Myometrial cell (primary cell): Measurements from ENCODE around the gene RBBP8. TPM values are rescaled to one million over a fixed set of nuclear protein-coding genes. Genes with fewer than 3 reads are reported as not detected.

Experiments
- total RNA-seq: library from RNA; depleted of rRNA; stranded (reverse); fragments of >200 nt; gene quantifications from 2 replicates; pipeline ENCODE4 v1.2.3, GENCODE V29; 2015

The RBBP8 gene
- 26.8 and 44.5 TPM in 2 replicates for total RNA-seq

GRCh38 chr18:22933206-22933965 is at the start of gene RBBP8:
RBBP8 (plus strand) TSS chr18:22933328; CDS start chr18:22936852, 3,524 bp downstream.

Other genes starting within 250 kb of the RBBP8 start
- gene CABLES1, start 202.2 kb downstream of the RBBP8 start, total RNA-seq, result 0.29 and 0.71 TPM in 2 replicates